Pons (tissue), 1 donor: Measurements from ENCODE around the gene SEC24A.
"Not testable (repeated sequence)": the region's sequence is repeated elsewhere in the genome, so short reads cannot be mapped to it uniquely, and the experiment has no call there.

Experiments
- DNase-seq: peaks from one replicate; pipeline ENCODE4 v3.0.0-alpha.2; 2016; ENCODE audit warnings: low spot score

Gene SEC24A

DNA sequence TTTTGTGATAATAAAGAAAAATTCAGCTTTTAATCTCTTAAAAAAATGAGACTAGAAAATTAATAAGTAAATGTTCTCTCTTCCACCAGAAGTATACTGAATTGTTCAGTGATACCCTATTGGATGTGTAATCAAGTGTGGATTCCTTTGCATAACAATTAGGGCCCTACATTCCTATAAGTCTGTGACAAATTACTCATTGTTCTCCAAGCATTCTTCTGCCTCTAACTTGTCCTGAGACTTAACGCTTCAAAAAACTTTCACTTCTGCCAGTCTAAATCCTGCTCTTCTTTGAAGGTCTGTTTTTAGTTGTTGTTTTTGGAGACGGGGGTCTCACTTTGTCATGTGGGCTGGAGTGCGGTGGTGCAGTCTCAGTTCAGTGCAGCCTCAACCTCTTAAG is 100.8 kb downstream of the SEC24A start:
- DNase-seq: no peak

DNA sequence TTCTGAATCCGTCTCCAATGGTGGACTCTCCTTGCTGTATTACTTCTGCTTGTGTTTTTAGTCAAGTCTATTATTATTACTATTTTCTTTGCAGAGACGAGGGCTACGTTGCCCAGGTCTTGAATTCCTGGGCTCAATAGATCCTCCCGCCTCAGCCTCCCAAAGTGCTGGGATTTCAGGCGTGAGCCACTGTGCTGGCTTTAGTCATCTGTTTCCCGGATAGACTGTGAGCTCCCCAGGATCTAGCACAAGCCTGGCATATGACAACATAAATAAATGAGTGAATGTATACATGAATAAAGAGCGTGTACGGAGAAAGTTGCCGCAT is 109.6 kb downstream of the SEC24A start:
- DNase-seq: peak; percentile 19

DNA sequence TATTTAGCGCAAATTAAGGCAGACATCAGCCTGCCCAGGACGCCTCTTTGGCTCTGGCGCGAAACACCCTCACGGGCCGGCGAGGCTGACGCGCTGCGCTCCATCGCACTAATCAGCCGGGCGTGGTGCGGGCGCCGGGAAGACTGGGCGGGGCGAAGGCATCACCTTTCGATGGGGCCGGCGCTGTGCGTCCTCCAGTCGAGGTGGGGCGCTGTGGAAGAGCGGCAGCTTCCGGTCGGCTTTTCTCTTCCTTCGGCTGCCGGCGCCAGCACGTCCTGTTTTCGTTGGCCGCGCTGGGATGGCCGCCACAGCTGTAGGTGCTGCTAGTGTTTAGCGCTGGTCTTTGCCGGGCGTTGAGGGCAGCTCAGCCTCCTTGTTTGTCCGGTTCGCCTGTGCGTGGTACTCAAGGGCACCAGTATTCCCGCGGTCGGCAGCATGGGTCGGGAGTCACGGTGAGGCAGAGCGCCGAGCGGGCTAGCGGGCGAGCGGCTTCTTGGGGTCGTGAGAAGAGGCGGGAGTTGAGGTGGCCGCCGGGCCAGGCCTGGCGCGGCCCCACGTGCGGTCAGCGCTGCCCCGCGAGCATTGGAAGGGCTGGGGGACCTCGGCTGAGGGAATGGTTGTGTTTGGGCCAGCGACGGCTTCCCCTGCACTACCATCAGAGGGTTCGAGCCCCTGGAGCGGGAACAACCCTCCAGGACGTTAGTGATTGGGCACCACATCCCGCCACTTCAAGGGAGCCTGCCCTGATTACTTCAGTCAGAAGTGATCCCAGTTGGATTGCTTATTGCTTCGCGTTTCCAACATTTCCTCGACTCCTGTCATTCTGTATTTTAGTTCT is 110.1 kb downstream of the SEC24A start, which contains the start of gene DDX46:
TSS of gene DDX46 (plus strand) at position 276 of the 838 bp plus-strand sequence. CDS start at position 436, 160 bp downstream.
- peak; percentile 84 for DNase-seq

DNA sequence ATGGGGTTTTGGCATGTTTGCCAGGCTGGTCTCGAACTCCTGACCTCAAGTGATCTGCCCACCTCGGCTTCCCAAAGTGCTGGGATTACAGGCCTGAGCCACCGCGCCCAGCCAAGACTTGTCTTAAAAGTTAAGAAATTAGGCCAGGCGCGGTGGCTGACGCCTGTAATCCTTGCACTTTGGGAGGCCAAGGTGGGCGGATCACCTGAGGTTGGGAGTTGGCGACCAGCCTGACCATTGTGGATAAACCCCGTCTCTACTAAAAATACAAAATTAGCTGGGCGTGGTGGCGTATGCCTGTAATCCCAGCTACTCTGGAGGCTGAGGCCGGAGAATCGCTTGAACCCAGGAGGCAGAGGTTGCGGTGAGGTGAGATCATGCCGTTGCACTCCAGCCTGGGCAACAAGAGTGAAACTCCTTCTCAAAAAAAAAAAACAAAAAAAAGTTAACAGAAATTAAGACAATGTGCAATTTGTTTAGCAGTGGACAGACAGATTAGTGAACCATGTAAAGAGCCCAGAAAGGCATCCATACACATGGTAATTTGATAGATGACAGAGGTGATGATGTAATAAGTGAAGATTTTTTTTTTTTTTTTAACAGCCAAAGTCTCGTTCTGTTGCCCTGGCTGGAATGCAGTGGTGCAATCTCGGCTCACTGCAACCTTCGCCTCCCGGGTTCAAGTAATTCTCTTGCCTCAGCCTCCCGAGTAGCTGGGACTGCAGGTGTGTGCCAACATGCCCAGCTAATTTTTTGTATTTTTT is 119.1 kb downstream of the SEC24A start:
- DNase-seq: not testable (repeated sequence)

DNA sequence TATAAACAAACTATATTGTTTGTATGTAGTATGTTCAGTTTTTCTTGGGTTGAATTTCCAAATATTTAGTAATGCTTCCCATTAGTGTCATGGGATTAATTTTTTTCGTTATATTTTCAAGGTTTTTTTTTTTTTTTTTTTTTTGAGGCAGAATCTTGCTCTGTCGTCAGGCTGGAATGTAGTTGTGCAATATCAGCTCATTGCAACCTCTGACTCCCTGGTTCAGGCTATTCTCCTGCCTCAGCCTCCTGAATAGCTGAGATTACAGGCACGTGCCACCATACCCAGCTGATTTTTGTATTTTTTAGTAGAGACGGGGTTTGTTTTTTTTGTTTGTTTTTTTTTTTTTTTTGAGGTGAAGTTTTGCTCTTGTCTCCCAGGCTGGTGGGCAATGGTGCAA is 120.6 kb downstream of the SEC24A start:
- no peak for DNase-seq

DNA sequence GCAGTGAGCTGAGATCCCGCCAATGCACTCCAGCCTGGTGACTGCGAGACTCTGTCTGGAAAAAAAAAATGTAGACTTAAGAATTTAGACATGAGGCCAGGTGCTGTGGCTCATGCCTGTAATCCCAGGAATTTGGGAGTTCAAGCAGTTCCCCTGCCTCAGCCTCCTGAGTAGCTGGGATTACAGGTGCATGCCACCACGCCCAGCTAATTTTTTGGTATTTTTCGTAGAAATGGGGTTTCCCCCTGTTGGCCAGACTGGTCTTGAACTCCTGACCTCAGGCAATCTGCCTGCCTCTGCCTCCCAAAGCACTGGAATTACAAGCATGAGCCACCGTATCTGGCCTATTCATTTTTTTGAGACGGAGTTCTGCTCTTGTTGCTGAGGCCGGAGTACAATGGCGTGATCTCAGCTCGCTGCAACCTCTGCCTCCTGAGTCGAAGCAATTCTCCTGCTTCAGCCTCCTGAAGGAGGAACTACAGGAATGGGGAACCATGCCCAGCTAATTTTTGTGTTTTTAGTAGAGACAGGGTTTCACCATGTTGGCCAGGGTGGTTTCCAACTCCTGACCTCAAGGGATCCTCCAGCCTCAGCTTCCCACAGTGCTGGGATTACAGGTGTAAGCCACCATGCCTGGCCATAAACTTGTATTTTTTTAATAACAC is 124.0 kb downstream of the SEC24A start:
- no peak for DNase-seq

DNA sequence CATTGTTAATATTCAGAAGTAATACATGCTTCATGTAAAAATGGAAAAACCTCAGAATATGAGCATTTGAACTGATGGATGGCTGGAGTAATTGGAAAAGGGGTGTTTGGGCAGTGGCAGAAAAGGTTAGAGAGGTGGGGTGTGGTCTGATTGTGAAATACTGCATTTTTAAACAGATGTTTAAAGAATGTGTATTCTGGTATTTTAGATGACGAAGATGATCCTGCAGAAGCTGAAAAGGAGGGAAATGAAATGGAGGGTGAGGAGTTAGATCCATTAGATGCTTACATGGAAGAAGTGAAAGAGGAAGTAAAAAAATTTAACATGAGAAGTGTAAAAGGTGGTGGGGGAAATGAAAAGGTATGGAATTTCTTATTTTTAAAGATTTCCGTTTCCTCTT is 128.8 kb downstream of the SEC24A start:
- no peak for DNase-seq
